HUES48 (cell line): ENCODE data around the gene HOXB9.
A peak's percentile ranks its signal among the peaks of the same experiment; 100 is the strongest.

Experiments used
- H3K27ac ChIP-seq: one replicate; pipeline ENCODE4 v1.7.0; 2013; ENCODE audit warnings: low read depth, low read length, inconsistent platforms
- H3K27me3 ChIP-seq: 2 replicates; pipeline ENCODE4 v1.6.1; 2013; ENCODE audit warnings: mild to moderate bottlenecking, low read length; ENCODE audit not compliant: control insufficient read depth, insufficient read depth
- H3K36me3 ChIP-seq: 2 replicates; pipeline ENCODE4 v1.6.1; 2013; ENCODE audit warnings: low read length; ENCODE audit not compliant: control insufficient read depth, insufficient read depth
- H3K4me1 ChIP-seq: 2 replicates; pipeline ENCODE4 v1.6.1; 2013; ENCODE audit warnings: mild to moderate bottlenecking, low read length; ENCODE audit not compliant: control insufficient read depth, insufficient read depth
- H3K4me3 ChIP-seq: 2 replicates; pipeline ENCODE4 v1.5.1; 2013; ENCODE audit warnings: mild to moderate bottlenecking, low read depth, low read length
- H3K9ac ChIP-seq: 2 replicates; pipeline ENCODE4 v1.6.1; 2013; ENCODE audit warnings: mild to moderate bottlenecking, low read depth, low read length, moderate library complexity
- H3K9me3 ChIP-seq: 2 replicates; pipeline ENCODE4 v1.6.1; 2013; ENCODE audit warnings: low read length; ENCODE audit not compliant: control insufficient read depth, insufficient read depth

HOXB9 gene

DNA sequence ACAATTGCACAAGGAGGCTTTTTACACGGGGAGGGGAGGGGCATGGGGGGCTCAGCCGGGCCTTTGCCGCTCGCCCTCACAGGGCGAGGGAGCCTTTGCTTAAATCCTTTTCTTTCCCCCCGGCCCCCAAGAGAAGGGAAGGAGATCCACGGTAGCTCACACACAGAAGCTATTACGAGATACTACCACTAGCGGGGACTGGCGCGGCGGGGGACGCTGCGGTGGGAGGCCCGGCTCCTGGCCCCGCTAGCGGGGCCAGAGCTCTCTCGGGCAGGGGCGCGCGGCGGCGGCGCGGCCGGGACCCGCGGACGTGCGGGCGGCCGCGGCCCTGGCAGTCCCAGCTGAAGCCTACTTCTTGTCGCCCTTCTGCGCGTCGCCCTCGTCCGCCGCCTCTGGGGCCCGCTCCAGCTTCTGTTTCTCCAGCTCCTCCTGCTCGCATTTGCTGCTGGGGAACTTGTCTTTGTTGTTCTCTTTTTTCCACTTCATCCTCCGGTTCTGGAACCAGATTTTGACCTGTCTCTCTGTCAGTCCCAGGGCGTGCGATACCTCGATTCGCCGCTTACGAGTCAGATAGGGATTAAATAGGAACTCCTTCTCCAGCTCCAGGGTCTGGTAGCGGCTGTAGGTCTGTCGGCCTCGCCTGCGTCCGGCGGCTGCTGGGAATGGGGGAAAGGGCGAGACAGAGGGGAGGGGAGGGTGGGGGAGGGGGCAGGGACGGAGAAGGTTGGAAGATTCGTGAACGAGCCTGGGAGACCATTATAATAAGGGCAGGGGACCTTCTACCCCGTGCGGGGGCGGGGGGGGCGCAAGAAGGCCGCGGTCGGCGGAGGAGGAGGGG is 13.1 kb downstream of the HOXB9 start:
- Histone ChIP-seq H3K36me3 (no peaks in the 10 kb centered on the region), H3K4me1 (peaks cover 7% of the 10 kb centered on the region; the same call in 1 of the 2 replicates), H3K4me3 (no peak overlapping the region), H3K27ac (no peak overlapping the region), H3K27me3 (peaks cover 100% of the 10 kb centered on the region), H3K9me3 (no peaks in the 10 kb centered on the region), H3K9ac (no peak overlapping the region)

DNA sequence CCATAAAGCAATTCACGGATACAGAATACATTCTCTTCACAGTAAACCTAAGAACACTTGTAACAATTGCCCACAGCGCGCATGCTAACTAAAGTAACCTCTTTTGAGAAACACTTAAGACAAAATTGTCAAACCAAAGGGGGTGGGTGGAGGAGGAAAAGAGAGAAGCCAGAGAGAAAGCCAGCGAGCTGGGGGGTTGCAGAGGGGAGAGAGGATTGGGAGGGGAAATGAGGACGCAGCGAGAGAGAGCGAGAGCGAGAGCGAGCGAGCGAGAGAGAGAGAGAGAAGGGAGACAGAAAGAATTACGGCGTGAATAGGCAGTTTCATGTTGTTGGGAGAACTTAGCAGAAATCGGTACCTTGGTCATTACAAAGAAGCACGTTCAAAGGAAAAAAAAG is 13.7 kb downstream of the HOXB9 start:
- Histone ChIP-seq H3K27ac (no peak overlapping the region), H3K9me3 (no peaks in the 10 kb centered on the region), H3K4me1 (peaks cover 7% of the 10 kb centered on the region; the same call in 1 of the 2 replicates), H3K36me3 (no peaks in the 10 kb centered on the region), H3K4me3 (no peak overlapping the region), H3K27me3 (peaks cover 100% of the 10 kb centered on the region), H3K9ac (no peak overlapping the region)

DNA sequence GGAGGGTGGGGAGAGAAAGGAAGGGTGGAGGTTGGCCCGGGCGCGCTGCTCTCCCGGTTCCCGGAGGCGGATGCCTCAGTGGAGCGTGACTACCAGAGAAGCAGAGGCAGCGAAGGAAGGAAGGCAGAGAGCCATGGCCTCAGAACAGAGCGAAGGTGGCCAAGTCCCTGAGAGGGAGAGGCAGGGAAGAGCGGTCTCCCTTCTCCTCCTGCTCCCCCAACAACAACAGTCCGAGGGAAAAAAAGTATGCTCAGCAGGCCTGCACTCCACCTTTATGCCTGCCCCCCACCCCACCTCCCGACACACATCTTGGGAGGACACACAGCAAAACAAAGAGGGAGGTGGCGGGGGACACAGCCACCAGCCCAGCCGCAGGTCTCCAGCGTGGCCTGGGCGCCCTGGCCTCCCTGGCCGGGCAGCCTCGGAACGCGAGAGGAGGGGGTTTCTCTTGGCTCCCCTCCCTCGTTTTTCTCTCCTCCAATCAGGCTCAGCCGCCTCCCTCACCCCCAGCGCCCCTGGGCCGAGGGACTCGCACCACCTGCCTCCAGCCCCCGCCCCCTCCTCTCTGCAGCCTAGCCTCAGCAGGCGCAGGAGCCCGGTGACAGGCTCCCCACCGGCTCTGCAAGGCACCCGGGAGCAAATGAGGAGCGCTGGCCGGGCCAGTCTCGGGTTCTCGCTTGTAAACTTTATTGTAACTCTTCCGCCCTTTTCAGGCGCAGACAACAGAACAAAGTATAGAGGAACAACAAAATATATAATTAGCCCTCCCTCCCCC is 14.3 kb downstream of the HOXB9 start:
- Histone ChIP-seq H3K4me1 (peaks cover 7% of the 10 kb centered on the region; the same call in 1 of the 2 replicates), H3K4me3 (no peak overlapping the region), H3K27me3 (peaks cover 100% of the 10 kb centered on the region), H3K36me3 (no peaks in the 10 kb centered on the region), H3K9me3 (no peaks in the 10 kb centered on the region), H3K27ac (no peak overlapping the region), H3K9ac (no peak overlapping the region)

DNA sequence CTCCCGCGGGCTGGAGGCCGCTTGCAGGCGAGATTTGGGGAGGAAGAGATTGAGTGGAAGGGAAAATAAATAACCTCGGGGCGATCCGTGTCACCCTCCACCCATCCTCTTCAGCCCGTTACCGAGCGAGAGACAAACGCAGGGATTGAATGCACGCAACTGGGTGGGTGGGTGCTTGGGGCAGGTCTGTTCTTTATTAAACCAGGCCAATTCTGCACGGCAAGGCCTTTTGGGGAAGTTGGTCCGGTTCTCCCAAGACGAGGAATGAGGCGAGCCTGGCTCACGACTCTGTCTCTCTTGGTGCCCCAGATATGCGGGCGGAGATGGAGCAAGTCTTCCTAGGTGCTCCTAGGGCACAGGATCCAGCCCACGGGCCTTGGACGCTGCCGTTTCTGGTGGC is 14.9 kb downstream of the HOXB9 start:
- Histone ChIP-seq H3K27ac (no peak overlapping the region), H3K27me3 (peaks cover 100% of the 10 kb centered on the region), H3K4me3 (0 out of 2 replicates have a peak overlapping the region, but pooled peaks have one; percentile 51), H3K9me3 (no peaks in the 10 kb centered on the region), H3K4me1 (peaks cover 7% of the 10 kb centered on the region; the same call in 1 of the 2 replicates), H3K9ac (no peak overlapping the region), H3K36me3 (no peaks in the 10 kb centered on the region)

DNA sequence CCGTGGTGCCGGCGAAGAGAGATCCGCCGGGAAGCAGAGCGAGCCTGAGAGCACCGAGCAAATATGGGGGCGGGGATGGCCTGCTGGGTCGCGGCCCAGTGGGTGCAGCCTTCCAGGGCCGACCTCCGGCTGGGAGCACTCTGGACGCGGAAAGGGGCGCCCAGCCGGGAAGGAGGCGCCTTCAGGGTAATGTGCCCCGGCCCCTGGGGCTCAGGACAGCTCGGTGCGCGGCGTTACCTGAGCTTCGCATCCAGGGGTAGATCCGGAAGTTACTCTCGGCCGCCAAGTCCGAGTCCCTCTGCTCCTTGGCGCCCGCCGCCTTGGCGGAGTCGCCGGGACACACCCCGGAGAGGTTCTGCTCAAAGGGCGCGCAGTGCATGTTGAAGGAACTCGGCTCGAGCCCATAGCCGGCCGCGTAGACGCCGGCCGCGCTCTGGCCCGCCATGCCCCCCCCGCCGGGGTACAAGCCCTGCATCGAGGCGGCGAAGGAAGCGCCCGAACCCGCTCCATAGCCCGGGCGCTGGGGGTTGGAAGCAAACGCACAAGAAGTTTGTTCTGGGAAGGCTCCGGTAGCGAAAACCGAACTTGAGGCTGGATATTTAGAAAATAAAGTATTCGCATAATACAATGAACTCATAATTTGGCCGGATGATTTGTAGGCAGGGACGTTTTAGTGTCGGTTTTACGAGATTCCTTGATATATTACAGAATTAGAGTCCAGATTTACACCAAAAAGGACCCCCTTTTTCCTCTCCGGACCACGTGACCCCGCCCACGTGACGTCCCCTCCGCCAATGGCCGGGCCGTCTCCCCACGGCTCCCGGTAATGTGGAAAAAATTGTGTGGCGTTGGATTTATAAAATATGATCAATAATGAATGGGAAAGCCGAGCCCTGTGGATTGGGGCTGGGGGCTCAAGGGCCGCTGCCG is 15.6 kb downstream of the HOXB9 start, which contains the start of gene HOXB7:
Gene HOXB7 (minus strand): TSS at position 736 of the 930 bp plus-strand sequence. CDS start 99 bp downstream, at position 637.
- Histone ChIP-seq H3K36me3 (no peaks in the 10 kb centered on the region), H3K27ac (no peak within 1 kb of the TSS), H3K9me3 (no peaks in the 10 kb centered on the region), H3K27me3 (peaks cover 100% of the 10 kb centered on the region), H3K4me1 (peaks cover 7% of the 10 kb centered on the region; the same call in 1 of the 2 replicates), H3K4me3 (peak within 1 kb of the TSS; percentile 51), H3K9ac (no peak within 1 kb of the TSS)

DNA sequence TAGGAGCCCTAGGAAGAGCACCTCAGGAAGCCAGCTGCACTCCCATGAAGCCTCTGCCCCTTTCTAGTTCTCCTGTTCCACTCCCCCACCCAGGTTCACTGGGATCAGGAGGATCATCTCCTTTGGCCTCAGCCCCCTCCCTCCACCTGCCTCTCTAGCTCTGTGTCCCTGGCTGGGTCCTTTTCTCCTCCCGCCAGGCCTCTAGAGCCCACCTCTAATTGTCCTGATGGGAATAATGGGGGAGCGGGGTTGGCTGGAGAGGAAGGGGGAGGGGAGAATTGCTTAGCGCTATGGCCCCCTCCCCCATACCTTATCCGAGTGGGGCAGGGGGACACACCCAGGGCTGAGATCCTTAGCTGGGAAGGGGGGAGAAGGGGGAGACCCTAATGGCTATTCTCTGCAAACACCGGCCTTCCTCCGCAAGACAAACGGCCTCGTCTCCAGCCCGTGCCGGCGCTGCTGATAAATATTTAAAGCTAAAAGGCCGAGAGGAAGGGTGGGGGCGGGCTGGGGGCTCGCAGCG is 16.3 kb downstream of the HOXB9 start:
- Histone ChIP-seq H3K4me3 (no peak overlapping the region), H3K9ac (no peak overlapping the region), H3K36me3 (no peaks in the 10 kb centered on the region), H3K27me3 (peaks cover 100% of the 10 kb centered on the region), H3K27ac (no peak overlapping the region), H3K4me1 (peaks cover 7% of the 10 kb centered on the region; the same call in 1 of the 2 replicates), H3K9me3 (no peaks in the 10 kb centered on the region)

DNA sequence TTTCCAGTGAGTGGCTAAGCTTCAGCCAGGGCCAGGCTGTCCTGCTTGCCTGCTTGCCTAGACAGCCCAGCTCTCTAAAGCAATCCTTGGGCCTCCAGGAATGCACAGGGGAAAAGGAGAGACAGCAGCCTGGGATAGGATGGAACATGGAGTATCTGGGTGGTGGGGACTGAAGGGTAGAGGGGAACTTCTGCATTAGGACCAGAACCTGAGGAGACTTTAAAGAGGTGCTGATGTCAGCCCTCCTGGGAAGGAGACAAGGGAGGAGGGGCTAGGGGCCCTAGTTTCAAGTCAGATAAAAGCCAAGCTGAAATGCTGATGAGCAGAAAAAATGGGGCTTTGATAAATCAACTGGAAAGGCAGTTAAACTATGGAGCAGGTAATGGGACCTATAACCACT is 17.1 kb downstream of the HOXB9 start:
- Histone ChIP-seq H3K9me3 (no peaks in the 10 kb centered on the region), H3K9ac (no peak overlapping the region), H3K4me1 (peaks cover 7% of the 10 kb centered on the region; the same call in 1 of the 2 replicates), H3K4me3 (no peak overlapping the region), H3K27me3 (peaks cover 100% of the 10 kb centered on the region), H3K36me3 (no peaks in the 10 kb centered on the region), H3K27ac (no peak overlapping the region)

DNA sequence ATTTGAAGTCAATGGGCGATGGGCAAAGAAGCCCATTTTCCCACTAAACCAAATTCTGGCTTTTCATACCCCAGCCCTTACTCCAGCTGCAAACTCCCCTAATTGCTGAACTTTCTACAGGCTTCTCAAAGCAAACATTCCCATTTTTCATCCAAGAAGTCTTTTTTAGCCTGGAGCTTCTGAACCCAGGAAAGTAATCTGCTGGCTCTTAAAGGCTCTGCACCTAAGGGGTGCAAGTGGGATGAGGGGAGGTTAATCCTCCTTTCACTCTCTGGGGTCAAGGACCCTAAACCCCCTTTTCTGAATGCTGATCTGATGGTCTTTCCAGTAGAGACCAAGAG is 17.7 kb downstream of the HOXB9 start:
- Histone ChIP-seq H3K36me3 (no peaks in the 10 kb centered on the region), H3K9me3 (no peaks in the 10 kb centered on the region), H3K27me3 (peaks cover 100% of the 10 kb centered on the region), H3K27ac (no peak overlapping the region), H3K9ac (no peak overlapping the region), H3K4me1 (peaks cover 7% of the 10 kb centered on the region; the same call in 1 of the 2 replicates), H3K4me3 (no peak overlapping the region)

DNA sequence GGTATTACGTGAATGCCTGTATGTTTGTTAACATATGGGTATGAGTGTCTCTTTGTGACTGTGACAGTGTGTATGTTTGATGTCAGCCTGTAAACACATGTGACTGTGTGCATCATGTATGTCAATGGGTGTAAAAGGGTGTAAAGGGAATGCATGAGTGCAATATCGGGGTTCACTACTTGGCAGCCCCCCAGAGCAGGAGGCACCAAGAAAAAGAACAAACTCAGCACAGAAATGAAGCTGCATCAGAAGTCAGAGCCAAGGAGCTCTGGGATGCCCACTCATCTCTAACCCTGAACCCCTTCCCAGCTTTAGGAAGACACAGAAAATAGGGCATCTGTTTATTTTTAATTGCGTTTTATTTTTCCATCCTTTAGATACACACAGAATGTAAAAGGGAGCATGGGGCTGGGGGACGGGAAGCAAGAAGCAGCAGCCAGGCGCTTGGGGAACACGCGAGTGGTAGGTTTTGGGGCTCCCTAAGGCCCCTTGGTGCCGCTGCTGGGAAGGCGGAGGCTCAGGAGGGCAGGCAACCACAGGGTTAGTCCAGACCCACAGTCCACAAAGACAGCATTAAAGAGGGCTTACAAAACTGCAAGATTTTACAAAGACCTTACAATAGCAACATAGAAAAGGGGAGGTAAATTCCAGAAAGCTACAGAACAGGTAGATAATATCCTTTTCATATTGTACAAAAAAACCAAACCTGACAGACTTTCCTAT is 19.1 kb downstream of the HOXB9 start:
- Histone ChIP-seq H3K4me1 (peaks cover 7% of the 10 kb centered on the region; the same call in 1 of the 2 replicates), H3K27me3 (peaks cover 100% of the 10 kb centered on the region), H3K36me3 (no peaks in the 10 kb centered on the region), H3K27ac (no peak overlapping the region), H3K9ac (no peak overlapping the region), H3K9me3 (no peaks in the 10 kb centered on the region), H3K4me3 (no peak overlapping the region)
